HuH-7 (cell line): ENCODE data around the gene POU3F2.
A peak's percentile ranks its signal among the peaks of the same experiment; 100 is the strongest.

Experiments used
- DNase-seq: peaks from one replicate; pipeline ENCODE4 v3.0.0; 2011; ENCODE audit warnings: low spot score

The POU3F2 gene

GRCh38 chr6:98831057-98831958, 3.1 kb upstream of the POU3F2 start:
- DNase-seq = no peak

GRCh38 chr6:98831959-98832283, 2.5 kb upstream of the POU3F2 start:
- no peak for DNase-seq

GRCh38 chr6:98832284-98833056, 1.9 kb upstream of the POU3F2 start:
- DNase-seq = no peak

GRCh38 chr6:98833057-98833306, 1.4 kb upstream of the POU3F2 start:
- no peak for DNase-seq

- DNase-seq = peak; percentile 90
Measured at GRCh38 chr6:98833307-98834059, 891 bp upstream of the POU3F2 start.

- DNase-seq = no peak
Measured at GRCh38 chr6:98835149-98836024, 1.0 kb downstream of the POU3F2 start.

- no peak for DNase-seq
Measured at GRCh38 chr6:98836025-98836961, 1.9 kb downstream of the POU3F2 start.

GRCh38 chr6:98836962-98837944, 2.9 kb downstream of the POU3F2 start:
- peak; percentile 67 for DNase-seq

- DNase-seq = no peak
Measured at GRCh38 chr6:98838032-98838431, 3.7 kb downstream of the POU3F2 start.

- no peak for DNase-seq
Measured at GRCh38 chr6:98838975-98839374, 4.6 kb downstream of the POU3F2 start.

GRCh38 chr6:98839781-98840361, 5.5 kb downstream of the POU3F2 start:
- no peak for DNase-seq

GRCh38 chr6:98840385-98840784, 6.0 kb downstream of the POU3F2 start:
- DNase-seq = no peak

- no peak for DNase-seq
Measured at GRCh38 chr6:98840996-98841513, 6.7 kb downstream of the POU3F2 start.

- no peak for DNase-seq
Measured at GRCh38 chr6:98841621-98842341, 7.4 kb downstream of the POU3F2 start.

- no peak for DNase-seq
Measured at GRCh38 chr6:98842342-98843180, 8.2 kb downstream of the POU3F2 start.

- no peak for DNase-seq
Measured at GRCh38 chr6:98843271-98844243, 9.2 kb downstream of the POU3F2 start.
